Measurements from ENCODE around the gene NCF4. TPM values are rescaled to one million over a fixed set of nuclear protein-coding genes. Genes with fewer than 3 reads are reported as not detected.

NCF4 gene
- total and polyA plus RNA-seq, 9 of the 15 experiments (the other 6 are each of a cell fraction or from before 2014, with no cell fraction given), result 0.04 to 0.95 (median 0.33) TPM

DNA sequence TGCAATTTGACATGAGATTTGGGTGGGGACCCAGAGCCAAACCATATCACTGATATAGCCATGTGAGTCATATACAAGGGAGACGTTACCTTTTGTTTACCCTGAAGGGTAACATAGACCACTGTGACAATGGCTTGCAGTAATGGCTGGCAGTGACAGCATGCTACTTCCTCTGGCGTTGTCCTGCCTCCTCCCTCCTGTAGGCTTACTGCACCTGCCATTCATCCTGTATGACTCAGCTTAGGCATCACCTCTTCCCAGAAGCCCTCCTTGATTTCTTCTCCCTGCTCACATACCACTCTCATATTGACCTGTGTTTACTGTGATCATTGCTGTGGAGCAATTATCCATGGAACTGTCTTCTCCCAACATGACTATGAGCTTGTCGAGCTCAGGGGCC is 32.0 kb upstream of the NCF4 start (continued):
- TF ChIP-seq, protein P1, sequence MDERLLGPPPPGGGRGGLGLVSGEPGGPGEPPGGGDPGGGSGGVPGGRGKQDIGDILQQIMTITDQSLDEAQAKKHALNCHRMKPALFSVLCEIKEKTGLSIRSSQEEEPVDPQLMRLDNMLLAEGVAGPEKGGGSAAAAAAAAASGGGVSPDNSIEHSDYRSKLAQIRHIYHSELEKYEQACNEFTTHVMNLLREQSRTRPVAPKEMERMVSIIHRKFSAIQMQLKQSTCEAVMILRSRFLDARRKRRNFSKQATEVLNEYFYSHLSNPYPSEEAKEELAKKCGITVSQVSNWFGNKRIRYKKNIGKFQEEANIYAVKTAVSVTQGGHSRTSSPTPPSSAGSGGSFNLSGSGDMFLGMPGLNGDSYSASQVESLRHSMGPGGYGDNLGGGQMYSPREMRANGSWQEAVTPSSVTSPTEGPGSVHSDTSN (CRISPR knock-in tag; IDR thresholded peaks at IDR 0.05; ENCODE audit: low read depth), result no peak
- TF ChIP-seq, protein P1 (tag; conservative IDR thresholded peaks at IDR 0.05; ENCODE audit: low read depth), result peak; percentile 78
- TF ChIP-seq POLR2AphosphoS2 (IDR thresholded peaks at IDR 0.05; ENCODE audit: low read length) (no peak), SMARCA5 (IDR thresholded peaks at IDR 0.05) (peak; percentile 91), SP2 (IDR thresholded peaks at IDR 0.05; ENCODE audit: extremely low read depth, low read depth, low read length, poor library complexity, severe bottlenecking) (no peak), HLTF (IDR thresholded peaks at IDR 0.05) (no peak), JUN (IDR thresholded peaks at IDR 0.05; ENCODE audit: borderline replicate concordance, low read depth, low read length) (peak; percentile 63; the same call in 1 of the 2 replicates), JUN (CRISPR knock-in tag; IDR thresholded peaks at IDR 0.05; ENCODE audit: borderline replicate concordance) (no peak), PHTF2 (CRISPR knock-in tag; IDR thresholded peaks at IDR 0.05) (no peak), SRF (CRISPR knock-in tag; IDR thresholded peaks at IDR 0.05) (no peak), SMAD1 (IDR thresholded peaks at IDR 0.05; ENCODE audit: low read depth, low read length, partially characterized antibody) (no peak), NCOA6 (IDR thresholded peaks at IDR 0.05) (no peak), CC2D1A (IDR thresholded peaks at IDR 0.05) (no peak), FOXK2 (conservative IDR thresholded peaks at IDR 0.05 in 1 of 2, IDR thresholded peaks at IDR 0.05 in 1 of 2; ENCODE audit: low read depth in 2 of 2) (no peak), ATF7 (IDR thresholded peaks at IDR 0.05) (peak; percentile 37; the same call in 1 of the 2 replicates), ZNF830 (CRISPR knock-in tag; IDR thresholded peaks at IDR 0.05) (no peak)
- TF ChIP-seq, protein P2, sequence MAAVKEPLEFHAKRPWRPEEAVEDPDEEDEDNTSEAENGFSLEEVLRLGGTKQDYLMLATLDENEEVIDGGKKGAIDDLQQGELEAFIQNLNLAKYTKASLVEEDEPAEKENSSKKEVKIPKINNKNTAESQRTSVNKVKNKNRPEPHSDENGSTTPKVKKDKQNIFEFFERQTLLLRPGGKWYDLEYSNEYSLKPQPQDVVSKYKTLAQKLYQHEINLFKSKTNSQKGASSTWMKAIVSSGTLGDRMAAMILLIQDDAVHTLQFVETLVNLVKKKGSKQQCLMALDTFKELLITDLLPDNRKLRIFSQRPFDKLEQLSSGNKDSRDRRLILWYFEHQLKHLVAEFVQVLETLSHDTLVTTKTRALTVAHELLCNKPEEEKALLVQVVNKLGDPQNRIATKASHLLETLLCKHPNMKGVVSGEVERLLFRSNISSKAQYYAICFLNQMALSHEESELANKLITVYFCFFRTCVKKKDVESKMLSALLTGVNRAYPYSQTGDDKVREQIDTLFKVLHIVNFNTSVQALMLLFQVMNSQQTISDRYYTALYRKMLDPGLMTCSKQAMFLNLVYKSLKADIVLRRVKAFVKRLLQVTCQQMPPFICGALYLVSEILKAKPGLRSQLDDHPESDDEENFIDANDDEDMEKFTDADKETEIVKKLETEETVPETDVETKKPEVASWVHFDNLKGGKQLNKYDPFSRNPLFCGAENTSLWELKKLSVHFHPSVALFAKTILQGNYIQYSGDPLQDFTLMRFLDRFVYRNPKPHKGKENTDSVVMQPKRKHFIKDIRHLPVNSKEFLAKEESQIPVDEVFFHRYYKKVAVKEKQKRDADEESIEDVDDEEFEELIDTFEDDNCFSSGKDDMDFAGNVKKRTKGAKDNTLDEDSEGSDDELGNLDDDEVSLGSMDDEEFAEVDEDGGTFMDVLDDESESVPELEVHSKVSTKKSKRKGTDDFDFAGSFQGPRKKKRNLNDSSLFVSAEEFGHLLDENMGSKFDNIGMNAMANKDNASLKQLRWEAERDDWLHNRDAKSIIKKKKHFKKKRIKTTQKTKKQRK (IDR thresholded peaks at IDR 0.05; ENCODE audit: borderline replicate concordance, low read depth, low read length), result no peak
- TF ChIP-seq, protein P3, sequence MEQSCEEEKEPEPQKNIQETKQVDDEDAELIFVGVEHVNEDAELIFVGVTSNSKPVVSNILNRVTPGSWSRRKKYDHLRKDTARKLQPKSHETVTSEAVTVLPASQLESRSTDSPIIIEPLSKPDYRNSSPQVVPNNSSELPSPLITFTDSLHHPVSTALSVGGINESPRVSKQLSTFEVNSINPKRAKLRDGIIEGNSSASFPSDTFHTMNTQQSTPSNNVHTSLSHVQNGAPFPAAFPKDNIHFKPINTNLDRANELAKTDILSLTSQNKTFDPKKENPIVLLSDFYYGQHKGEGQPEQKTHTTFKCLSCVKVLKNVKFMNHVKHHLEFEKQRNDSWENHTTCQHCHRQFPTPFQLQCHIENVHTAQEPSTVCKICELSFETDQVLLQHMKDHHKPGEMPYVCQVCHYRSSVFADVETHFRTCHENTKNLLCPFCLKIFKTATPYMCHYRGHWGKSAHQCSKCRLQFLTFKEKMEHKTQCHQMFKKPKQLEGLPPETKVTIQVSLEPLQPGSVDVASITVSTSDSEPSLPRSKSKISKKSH (CRISPR knock-in tag; IDR thresholded peaks at IDR 0.05), result no peak
- TF ChIP-seq, protein P4, sequence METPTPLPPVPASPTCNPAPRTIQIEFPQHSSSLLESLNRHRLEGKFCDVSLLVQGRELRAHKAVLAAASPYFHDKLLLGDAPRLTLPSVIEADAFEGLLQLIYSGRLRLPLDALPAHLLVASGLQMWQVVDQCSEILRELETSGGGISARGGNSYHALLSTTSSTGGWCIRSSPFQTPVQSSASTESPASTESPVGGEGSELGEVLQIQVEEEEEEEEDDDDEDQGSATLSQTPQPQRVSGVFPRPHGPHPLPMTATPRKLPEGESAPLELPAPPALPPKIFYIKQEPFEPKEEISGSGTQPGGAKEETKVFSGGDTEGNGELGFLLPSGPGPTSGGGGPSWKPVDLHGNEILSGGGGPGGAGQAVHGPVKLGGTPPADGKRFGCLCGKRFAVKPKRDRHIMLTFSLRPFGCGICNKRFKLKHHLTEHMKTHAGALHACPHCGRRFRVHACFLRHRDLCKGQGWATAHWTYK (CRISPR knock-in tag; IDR thresholded peaks at IDR 0.05), result no peak
- TF ChIP-seq, protein P5, sequence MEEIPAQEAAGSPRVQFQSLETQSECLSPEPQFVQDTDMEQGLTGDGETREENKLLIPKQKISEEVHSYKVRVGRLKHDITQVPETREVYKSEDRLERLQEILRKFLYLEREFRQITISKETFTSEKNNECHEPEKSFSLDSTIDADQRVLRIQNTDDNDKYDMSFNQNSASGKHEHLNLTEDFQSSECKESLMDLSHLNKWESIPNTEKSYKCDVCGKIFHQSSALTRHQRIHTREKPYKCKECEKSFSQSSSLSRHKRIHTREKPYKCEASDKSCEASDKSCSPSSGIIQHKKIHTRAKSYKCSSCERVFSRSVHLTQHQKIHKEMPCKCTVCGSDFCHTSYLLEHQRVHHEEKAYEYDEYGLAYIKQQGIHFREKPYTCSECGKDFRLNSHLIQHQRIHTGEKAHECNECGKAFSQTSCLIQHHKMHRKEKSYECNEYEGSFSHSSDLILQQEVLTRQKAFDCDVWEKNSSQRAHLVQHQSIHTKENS (CRISPR knock-in tag; IDR thresholded peaks at IDR 0.05), result no peak

Data from K562 (cell line).